ENCODE measurements around the gene BACH1. TPM values are rescaled to one million over a fixed set of nuclear protein-coding genes. Genes with fewer than 3 reads are reported as not detected.

BACH1 gene
- total RNA-seq, 1 donor from 2014 or later, result 83.2 TPM

DNA sequence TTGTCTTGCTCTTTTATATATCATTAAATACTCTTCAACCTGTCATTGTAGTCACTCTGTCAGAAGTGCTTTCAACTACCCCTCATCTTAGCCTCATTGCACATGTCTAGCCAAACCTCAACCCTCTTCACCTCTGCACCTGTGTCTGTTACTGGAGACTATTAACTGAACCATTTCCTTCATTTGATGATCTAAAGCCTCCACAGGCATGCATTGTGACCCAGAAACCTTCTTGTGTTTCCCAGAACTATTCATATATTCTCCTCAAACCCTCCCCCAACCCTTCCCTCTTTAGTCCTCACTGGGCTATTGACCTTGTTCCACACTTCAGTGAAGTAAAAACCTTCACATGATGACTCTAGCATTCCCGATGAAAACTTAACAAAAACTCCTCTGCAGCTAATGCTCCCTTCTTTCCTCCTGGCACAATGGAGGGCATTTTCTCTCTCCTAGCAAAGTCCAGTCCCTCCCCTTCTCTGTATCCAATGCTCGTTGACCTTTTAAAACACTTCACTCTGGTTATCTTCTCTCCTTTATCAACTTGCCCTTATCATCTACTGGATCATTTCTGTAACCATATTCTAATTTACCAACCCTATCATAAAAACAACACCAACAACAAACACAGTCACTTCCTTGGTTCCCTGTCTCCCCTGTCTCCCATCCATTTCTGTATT is 86.1 kb downstream of the BACH1 start:
- TF ChIP-seq, protein P1, sequence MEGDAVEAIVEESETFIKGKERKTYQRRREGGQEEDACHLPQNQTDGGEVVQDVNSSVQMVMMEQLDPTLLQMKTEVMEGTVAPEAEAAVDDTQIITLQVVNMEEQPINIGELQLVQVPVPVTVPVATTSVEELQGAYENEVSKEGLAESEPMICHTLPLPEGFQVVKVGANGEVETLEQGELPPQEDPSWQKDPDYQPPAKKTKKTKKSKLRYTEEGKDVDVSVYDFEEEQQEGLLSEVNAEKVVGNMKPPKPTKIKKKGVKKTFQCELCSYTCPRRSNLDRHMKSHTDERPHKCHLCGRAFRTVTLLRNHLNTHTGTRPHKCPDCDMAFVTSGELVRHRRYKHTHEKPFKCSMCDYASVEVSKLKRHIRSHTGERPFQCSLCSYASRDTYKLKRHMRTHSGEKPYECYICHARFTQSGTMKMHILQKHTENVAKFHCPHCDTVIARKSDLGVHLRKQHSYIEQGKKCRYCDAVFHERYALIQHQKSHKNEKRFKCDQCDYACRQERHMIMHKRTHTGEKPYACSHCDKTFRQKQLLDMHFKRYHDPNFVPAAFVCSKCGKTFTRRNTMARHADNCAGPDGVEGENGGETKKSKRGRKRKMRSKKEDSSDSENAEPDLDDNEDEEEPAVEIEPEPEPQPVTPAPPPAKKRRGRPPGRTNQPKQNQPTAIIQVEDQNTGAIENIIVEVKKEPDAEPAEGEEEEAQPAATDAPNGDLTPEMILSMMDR (IDR thresholded peaks at IDR 0.05; ENCODE audit: unreplicated experiment), result no peak
- H3K27me3 Mint-ChIP-seq, result no peaks in the 10 kb centered on the region
- peaks cover 8% of the 10 kb centered on the region for H3K4me1 Mint-ChIP-seq (ENCODE audit: low read depth)
- H3K4me3 Mint-ChIP-seq (ENCODE audit: low read depth), result no peak overlapping the region
- DNase-seq (ENCODE audit: low spot score, unreplicated experiment), result no peak
- no peak overlapping the region for H3K27ac Mint-ChIP-seq
- H3K9me3 Mint-ChIP-seq (ENCODE audit: low read depth), result no peaks in the 10 kb centered on the region
- H3K36me3 Mint-ChIP-seq (ENCODE audit: insufficient read depth), result no peaks in the 10 kb centered on the region

DNA sequence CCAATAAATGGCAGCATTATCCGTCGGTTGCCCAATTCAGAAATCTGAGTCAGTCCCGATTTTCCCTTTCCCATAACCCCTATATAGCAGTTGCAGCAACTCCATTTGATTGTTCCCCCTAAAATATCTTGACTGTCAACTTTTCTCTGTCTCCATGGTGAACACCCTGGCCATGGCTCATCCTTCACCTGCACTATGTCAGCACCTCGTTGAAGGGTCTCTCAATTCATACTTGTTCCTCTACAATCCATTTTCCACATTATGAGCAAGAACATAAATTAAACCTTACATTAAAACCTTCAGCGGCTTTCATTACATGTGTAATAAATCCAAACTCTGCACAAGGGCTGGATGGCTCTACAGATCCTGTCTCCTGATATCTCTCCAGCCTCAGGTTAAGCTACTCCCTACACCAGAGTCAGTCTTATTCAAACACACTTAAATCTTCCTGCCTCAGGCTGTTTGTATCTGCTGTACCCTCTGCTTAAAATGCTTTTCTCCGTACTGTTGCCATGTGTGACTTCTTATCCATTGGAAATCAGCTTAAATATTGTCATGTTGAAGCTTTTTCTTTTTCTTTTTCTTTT is 87.3 kb downstream of the BACH1 start:
- Mint-ChIP-seq H3K27me3 (no peaks in the 10 kb centered on the region), H3K9me3 (ENCODE audit: low read depth) (no peaks in the 10 kb centered on the region), H3K27ac (no peak overlapping the region), H3K36me3 (ENCODE audit: insufficient read depth) (no peaks in the 10 kb centered on the region), H3K4me3 (ENCODE audit: low read depth) (no peak overlapping the region), H3K4me1 (ENCODE audit: low read depth) (peaks cover 8% of the 10 kb centered on the region)
- no peak for DNase-seq (ENCODE audit: low spot score, unreplicated experiment)
- TF ChIP-seq, protein P1 (IDR thresholded peaks at IDR 0.05; ENCODE audit: unreplicated experiment), result no peak

DNA sequence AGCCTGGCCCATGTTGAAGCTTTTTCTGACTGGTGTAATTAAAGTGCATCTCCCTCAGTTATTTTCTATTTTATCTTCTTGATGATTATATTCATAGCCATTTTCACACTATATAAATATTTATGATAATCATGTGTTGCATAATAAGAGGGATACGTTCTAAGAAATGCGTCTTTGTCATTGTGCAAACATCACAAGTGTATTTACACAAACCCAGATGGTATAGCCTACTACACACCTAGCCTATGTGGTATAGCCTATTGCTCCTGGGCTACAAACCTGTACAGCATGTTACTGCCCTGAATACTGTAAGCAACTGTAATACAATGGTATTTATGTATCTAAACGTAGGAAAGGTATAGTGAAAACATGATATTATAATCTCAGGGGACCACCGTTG is 88.1 kb downstream of the BACH1 start:
- peaks cover 5% of the 10 kb centered on the region for H3K4me1 Mint-ChIP-seq (ENCODE audit: low read depth)
- H3K27ac Mint-ChIP-seq, result no peak overlapping the region
- H3K9me3 Mint-ChIP-seq (ENCODE audit: low read depth), result peaks cover 4% of the 10 kb centered on the region
- peaks cover 2% of the 10 kb centered on the region for H3K36me3 Mint-ChIP-seq (ENCODE audit: insufficient read depth)
- no peak overlapping the region for H3K4me3 Mint-ChIP-seq (ENCODE audit: low read depth)
- no peak for DNase-seq (ENCODE audit: low spot score, unreplicated experiment)
- no peaks in the 10 kb centered on the region for H3K27me3 Mint-ChIP-seq
- TF ChIP-seq, protein P1 (IDR thresholded peaks at IDR 0.05; ENCODE audit: unreplicated experiment), result no peak

DNA sequence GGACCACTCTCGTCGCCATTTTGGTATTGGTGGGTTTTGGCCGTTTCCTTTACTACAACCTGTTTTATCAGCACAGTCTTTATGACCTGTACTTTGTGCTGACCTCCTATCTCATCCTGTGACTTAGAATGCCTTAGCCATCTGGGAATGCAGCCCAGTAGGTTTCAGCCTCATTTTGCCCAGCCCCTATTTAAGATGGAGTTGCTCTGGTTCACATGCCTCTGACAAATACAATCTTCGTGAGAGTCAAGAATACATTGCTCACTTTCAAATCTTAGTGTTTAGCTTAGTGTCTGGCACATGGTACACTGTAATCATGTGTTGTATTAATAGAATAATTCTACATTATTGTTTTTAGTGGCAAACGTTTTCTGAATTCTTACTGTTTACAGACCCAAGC is 88.9 kb downstream of the BACH1 start:
- TF ChIP-seq, protein P1 (IDR thresholded peaks at IDR 0.05; ENCODE audit: unreplicated experiment), result no peak
- DNase-seq (ENCODE audit: low spot score, unreplicated experiment), result no peak
- H3K27me3 Mint-ChIP-seq, result no peaks in the 10 kb centered on the region
- no peak overlapping the region for H3K27ac Mint-ChIP-seq
- H3K4me3 Mint-ChIP-seq (ENCODE audit: low read depth), result no peak overlapping the region
- peaks cover 4% of the 10 kb centered on the region for H3K36me3 Mint-ChIP-seq (ENCODE audit: insufficient read depth)
- peaks cover 2% of the 10 kb centered on the region for H3K4me1 Mint-ChIP-seq (ENCODE audit: low read depth)
- peaks cover 8% of the 10 kb centered on the region for H3K9me3 Mint-ChIP-seq (ENCODE audit: low read depth)

DNA sequence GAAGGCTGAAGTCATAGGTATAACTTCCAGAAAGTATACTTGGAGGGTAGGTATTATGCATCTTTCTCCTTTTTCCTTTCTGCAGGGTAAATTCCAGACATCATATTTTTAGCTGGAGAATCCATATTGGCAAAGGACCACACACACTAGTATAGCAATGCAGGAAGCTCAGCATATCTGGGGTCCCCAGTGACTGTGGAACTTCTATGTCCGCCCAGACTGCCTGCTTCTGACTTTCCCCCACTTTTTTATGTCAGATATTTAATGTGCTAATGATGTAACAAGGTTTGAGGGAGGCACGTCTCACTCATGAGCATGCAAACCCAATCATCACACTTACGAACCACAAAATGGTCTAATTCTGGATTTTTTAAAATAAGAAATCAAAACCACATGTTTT is 90.4 kb downstream of the BACH1 start:
- Mint-ChIP-seq H3K4me1 (ENCODE audit: low read depth) (peaks cover 2% of the 10 kb centered on the region), H3K36me3 (ENCODE audit: insufficient read depth) (peaks cover 9% of the 10 kb centered on the region), H3K9me3 (ENCODE audit: low read depth) (peaks cover 16% of the 10 kb centered on the region), H3K4me3 (ENCODE audit: low read depth) (no peak overlapping the region), H3K27me3 (no peaks in the 10 kb centered on the region), H3K27ac (no peak overlapping the region)
- no peak for DNase-seq (ENCODE audit: low spot score, unreplicated experiment)
- TF ChIP-seq, protein P1 (IDR thresholded peaks at IDR 0.05; ENCODE audit: unreplicated experiment), result no peak
